SK-MEL-5 (cell line): ENCODE measurements around the gene BOD1. TPM values are rescaled to one million over a fixed set of nuclear protein-coding genes. Genes with fewer than 3 reads are reported as not detected.

ENCODE experiments used
- DNase-seq: peaks from one replicate; pipeline ENCODE4 v3.0.0-alpha.2; 2016; ENCODE audit warnings: low read depth, low spot score
- in situ Hi-C: cut with HindIII; loops from 2 replicates; pipeline ENCODE4 v1.10.0; 2016; ENCODE audit warnings: low sequenced_read_pairs, high pct_unique_total_duplicates, low pct_unique_long_range_greater_than_20kb
- polyA plus RNA-seq, 2 experiments: library from polyadenylated mRNA; depleted of rRNA; stranded (reverse); fragments of >200 nt; gene quantifications; 2 replicates each; pipeline ENCODE4 v1.2.3, GENCODE V29; 2015
- total RNA-seq: library from RNA; depleted of rRNA; stranded (reverse); fragments of >200 nt; shearing (Covaris generic); gene quantifications from 2 replicates; pipeline ENCODE4 v1.2.3, GENCODE V29; 2014; rRNA removed

BOD1 gene
- total RNA-seq: 39.2 and 45.7 TPM in 2 replicates
- 39.3 and 53.2 TPM in 2 replicates for polyA plus RNA-seq (2015; cell fraction: cytosol; rRNA removed)
- 172 and 208 TPM in 2 replicates for polyA plus RNA-seq (2015; cell fraction: nucleus; rRNA removed)

DNA sequence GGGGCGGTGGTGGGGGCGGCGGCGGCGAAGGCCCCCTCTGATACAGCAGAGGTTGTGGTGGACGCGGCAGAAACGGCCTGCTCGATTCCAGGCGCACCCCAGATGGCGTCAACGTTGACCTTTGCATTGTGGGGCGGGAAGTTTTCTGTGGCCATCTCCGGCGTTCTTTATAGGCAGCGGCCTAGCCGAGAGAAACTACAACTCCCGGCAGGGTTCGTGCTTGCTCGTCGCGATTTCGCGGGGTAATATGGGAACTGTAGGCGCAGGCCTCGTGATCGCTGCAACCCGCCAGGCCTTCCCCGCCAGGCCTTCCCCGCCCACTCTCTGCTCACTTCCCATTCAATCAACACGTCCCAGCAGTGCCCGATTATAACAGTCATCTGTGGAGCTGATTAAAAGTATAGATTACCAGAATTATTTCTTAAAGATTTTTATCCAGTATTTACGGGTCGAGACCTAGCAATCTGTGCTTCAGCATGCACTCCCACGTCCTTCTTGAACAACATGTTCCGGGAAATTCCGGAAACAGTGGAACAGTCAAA lies at the start of gene BOD1:
TSS of gene BOD1 (minus strand) at position 74 of the 542 bp plus-strand sequence. CDS start 214 bp downstream, outside the sequence.
- DNase-seq: peak; percentile 97
- in situ Hi-C loops: no loop called here

DNA sequence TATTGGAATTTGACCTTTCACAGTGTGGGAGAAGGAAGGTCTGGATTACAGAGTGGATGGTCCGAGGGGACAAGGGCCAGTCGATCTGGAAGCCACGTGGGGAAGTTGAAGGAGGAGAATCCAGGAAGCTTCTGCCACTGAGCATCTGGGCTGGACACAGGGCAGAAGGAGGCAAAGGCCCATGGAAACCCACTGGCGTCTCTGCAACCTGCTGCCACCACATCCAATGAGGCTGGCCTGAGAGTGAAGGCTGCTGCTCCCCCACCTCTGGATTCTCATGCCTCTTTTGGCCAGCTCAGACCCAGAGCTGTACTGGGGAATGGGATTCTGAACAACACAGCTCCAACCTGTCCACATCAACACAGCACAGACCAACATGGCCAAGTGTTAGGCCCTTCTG lies 48.9 kb upstream of the BOD1 start:
- no peak for DNase-seq
- in situ Hi-C loops: no loop called here

DNA sequence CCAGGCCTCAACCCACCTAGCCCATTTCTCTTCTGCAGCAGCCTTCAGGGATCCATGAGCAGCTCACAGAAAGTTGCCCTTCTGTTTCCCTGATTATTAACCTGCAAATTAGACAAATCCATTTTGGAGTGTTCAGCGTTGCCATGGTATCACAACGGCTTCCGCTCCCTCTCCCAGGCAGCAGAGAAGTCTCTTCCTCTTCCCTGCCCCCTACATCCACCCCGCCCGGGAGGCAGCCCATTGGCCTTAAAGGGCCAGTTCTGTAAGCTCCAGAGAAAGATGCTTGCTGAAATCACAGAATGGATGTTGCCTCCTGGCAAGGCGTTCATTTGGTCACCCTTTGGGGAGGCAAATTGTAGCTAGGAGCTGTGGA lies 47.7 kb upstream of the BOD1 start:
- DNase-seq: no peak
- in situ Hi-C loops: no loop called here

DNA sequence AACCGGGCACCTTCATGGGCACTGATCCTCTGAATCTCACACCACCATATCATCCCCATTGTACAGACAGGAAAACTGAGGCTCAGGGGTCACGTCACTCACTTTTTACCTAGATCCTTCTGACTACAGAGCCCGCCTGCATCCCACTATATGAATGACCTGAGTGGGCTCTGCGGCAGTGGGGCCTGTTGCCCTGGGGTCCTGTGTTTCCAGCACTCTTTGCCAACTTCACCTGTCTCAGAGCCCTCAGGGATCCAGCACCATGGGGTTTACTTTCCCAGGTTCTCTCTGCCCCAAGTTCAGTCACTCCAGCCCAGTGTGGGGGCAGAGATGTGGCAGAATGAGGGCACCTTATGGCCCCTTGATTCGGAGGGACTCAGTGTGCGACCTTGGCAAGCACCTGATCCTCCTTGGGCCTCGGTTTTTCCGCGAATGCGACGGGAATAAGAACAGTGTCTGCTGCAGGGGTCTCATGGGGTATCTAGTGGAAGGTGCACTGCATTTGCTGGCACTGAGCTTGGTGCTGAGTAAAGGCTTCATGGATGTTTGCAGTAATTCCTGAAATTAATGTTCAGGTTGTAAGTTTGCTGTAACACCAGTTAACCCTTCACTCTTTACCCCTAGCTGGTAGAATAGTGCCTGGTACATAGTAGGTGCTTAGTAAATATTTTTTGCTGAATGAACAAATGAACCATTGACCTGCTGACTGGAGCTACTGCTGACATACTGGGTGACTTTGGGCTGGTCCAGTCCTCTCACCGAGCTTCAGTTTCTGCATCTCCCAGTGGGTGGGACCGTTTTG lies 47.1 kb upstream of the BOD1 start:
- no peak for DNase-seq
- in situ Hi-C loops: no loop called here

GRCh38 chr5:173662581-173663351 lies 46.3 kb upstream of the BOD1 start:
- DNase-seq: no peak
- in situ Hi-C loops: no loop called here

GRCh38 chr5:173660481-173661280 lies 44.2 kb upstream of the BOD1 start:
- in situ Hi-C loops: no loop called here
- DNase-seq: no peak

- DNase-seq: no peak
- in situ Hi-C loops: no loop called here
Measured at GRCh38 chr5:173659423-173659822, 43.0 kb upstream of the BOD1 start.

DNA sequence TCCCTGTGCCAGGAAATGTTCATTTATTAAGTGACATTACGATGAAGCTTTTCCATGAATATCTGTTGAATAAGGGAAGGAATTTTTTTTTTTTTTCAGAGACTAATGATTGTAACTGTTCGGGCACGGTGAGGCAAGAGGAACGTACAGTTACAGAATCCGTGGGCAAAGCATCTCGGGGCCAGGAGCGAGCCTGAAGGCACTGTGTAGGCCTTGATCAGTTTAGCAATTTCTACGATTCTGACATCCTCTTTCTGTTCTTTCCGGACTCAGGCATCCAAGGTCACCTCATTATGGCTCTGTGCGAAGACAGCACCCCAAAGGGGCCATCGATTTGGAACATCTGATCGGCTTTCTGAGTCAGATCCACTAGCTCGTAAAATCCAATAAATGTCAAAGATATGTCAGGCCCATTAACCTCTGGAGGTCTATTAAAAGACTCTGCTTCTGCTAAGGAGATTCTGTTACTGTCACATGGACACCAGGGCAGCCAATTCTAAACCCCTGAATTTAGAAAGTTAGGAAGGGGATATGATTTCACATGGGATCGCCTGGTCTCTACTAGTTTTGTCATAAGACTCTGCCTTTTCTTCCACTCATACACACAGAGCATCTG lies 41.4 kb upstream of the BOD1 start:
- no peak for DNase-seq

DNA sequence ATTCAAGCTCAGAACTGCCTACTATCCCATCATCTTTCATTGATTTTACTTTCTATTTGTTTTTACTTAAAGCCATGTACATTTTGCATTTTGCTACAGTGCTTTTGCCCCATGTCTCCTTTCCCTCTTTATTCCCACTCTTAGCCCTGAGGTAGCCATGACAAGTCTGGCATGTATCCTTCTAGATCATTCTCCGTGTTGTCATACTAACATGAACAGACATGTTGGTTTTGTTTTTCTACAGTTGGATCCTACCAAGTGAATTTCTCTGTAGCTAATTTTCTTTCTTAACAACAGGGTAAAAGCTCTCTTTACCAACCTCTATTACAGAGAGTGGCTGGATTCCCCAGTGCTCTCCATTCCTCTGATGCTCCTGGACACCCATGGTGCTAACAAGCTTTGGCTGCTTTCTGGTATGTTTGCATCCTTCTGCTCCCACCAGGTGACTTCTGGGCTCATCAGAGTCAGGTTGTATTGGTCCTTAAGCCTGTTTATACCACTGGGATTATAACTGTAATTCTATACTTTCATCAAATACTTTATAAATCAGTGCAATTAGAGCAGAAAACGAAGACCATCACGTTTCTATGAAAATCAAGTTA lies 38.8 kb upstream of the BOD1 start:
- in situ Hi-C loops: no loop called here
- DNase-seq: no peak

More for the DNA sequence above, 41.4 kb upstream of the BOD1 start:
- in situ Hi-C loops: no loop called here

DNA sequence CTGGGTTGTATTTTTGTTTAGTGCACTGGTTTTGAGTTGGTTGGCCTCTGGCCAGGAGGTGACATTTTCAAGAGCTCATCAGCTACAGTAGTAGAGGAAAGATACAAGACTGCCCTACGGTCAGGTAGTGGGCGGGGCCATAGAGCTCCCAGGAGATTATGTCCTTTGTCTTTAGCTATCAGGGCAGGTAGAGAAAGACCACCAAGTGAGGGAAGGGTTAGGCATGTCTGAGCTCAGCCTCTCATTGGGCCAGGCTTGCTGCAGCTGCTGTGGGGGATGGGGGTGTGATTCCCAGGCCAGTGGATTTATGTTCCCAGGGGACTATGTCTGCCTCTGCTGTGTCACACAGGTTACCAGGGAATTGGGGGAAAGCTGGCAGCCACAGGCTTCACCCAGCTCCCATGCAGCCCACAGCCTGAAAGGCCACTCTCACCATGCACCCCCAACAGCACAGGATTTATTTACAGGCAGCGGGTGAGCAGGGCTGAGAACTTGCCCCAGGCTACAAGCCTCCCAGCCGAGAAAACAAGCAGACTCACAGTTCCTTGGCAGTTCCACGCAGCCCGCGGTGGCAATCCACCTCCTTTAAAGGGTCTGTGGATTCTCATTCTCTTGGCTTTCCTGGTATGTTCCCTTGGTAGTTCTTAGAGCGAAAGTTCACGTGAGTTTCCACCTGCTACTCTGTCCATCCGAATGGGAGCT lies 37.5 kb upstream of the BOD1 start:
- in situ Hi-C loops: no loop called here

DNA sequence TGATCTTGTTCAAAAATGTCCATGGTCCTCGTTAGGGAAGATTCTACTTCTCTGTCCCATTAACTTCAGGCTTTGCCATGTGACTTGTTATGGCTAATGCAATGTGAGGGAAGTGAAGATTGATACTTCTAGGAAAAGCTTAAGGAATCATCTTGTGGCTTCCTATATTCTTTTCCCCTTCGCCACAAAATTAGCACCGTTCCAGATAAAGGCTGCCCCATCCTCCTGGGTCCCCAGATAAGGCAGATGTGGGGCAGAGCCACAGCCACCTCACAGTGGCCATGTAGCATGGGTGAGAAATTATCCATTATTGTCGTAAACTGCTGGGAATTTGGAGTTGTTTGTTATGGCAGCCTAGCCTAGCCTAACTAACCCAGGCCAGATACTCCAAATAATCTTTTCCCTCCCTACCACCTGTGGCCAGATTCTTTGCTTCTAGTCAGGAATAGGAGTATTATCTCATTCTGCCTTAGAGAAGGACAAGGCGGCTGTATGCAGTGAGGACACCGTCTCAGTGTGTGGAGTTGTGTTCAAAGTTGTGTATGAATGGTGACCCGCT lies 31.9 kb upstream of the BOD1 start:
- DNase-seq: no peak
- in situ Hi-C loops: no loop called here

More for the DNA sequence above, 37.5 kb upstream of the BOD1 start:
- DNase-seq: no peak

- DNase-seq: no peak
- in situ Hi-C loops: no loop called here
Measured at GRCh38 chr5:173646692-173647091, 30.2 kb upstream of the BOD1 start.

DNA sequence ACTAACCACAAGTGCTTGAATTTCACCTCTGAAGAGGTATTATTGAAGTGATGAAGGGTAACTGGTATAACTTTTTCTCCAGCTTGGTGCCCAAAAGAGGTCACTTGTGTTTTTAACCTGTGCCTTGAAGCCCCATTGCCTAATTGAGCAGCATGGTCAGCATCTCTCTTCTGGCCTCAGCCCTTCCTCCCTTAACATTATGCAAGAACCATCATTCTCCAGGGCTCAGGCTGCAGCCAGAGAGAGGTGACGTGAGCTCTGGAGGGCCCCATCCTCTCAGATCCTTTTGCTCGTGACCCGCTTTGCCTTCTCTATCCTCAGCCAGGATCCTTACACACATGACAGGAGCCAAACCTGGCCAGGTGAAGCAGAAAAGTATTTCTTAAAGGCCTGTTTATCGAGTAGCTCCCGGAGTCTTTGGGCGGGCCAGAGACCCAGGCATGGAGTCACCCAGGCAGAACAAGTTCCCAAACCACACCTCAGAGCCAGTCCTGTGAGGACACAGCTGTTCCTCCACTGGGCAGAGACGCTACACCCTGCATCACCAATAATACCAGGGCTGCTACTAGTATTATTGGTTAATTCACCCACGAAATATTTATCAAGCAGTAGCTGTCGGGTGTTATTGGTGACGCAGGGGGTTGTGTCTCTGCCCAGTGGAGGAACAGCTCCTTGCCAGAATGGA lies 29.6 kb upstream of the BOD1 start:
- in situ Hi-C loops: no loop called here
- no peak for DNase-seq

DNA sequence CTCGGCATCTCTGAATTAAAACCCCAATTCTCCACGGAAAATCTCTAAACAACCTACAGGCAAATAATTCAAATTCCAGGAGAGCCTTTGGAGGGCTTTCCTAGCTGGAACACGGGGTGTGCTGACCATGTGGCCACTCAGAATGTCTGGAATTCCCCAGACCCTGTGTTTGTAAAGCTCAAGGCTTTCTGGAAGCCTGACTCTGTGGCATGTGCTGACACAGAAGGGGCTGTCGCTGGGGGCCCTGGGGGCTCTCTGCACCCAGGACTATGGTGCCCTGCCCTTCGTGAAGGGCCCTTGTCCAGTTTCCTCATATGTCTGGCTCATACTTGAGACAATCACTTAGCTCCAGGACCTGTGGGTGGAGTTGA lies 29.0 kb upstream of the BOD1 start:
- in situ Hi-C loops: no loop called here
- peak; percentile 15 for DNase-seq

- in situ Hi-C loops: no loop called here
- no peak for DNase-seq
Measured at GRCh38 chr5:173644673-173645436, 28.4 kb upstream of the BOD1 start.
